Measurements from ENCODE around the gene PRR19. TPM values are rescaled to one million over a fixed set of nuclear protein-coding genes. Genes with fewer than 3 reads are reported as not detected.

Gene PRR19
- total and polyA plus RNA-seq, 10 of the 15 experiments (the other 5 are each of a cell fraction or from before 2014, with no cell fraction given): 0.09 to 1.7 (median 0.73) TPM; not detected in 1

DNA sequence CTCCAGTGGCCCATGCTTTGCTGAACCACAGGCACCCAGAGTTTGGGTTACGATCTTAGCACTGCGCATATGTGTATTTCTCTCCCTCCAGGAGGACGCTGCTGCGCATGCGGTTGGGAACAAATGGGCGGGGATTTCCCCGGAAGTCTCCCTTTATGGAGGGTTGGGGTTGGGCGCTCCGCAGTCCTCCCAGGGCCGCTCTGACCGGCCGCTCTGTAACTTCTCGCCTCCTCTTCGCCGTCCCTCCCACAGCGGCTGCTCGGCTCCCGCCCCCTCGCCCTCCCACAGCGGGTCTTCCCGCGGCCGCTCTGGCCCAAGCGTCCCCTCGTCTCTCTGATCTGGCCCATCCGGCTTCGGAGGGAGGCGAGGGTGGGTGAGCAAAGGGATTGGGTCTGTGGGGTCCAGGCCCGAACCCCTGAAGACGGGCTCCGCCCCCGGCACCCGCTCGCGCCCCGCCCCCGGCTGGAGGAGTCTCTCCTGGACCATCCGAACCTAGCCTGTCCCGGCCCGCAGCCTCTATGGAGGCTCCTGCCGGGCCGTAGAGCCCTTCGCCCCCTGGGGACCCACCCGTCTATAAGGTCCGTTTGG, 23.5 kb downstream of the PRR19 start, which contains the start of gene MEGF8 (continued):
- TF ChIP-seq, protein P1, sequence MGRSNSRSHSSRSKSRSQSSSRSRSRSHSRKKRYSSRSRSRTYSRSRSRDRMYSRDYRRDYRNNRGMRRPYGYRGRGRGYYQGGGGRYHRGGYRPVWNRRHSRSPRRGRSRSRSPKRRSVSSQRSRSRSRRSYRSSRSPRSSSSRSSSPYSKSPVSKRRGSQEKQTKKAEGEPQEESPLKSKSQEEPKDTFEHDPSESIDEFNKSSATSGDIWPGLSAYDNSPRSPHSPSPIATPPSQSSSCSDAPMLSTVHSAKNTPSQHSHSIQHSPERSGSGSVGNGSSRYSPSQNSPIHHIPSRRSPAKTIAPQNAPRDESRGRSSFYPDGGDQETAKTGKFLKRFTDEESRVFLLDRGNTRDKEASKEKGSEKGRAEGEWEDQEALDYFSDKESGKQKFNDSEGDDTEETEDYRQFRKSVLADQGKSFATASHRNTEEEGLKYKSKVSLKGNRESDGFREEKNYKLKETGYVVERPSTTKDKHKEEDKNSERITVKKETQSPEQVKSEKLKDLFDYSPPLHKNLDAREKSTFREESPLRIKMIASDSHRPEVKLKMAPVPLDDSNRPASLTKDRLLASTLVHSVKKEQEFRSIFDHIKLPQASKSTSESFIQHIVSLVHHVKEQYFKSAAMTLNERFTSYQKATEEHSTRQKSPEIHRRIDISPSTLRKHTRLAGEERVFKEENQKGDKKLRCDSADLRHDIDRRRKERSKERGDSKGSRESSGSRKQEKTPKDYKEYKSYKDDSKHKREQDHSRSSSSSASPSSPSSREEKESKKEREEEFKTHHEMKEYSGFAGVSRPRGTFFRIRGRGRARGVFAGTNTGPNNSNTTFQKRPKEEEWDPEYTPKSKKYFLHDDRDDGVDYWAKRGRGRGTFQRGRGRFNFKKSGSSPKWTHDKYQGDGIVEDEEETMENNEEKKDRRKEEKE (IDR thresholded peaks at IDR 0.05): no peak
- TF ChIP-seq PAX5 (IDR thresholded peaks at IDR 0.05; ENCODE audit: borderline replicate concordance, low read depth, low read length) (no peak), RAD51 (IDR thresholded peaks at IDR 0.05) (no peak), ZNF384 (IDR thresholded peaks at IDR 0.05; ENCODE audit: borderline replicate concordance, low read depth, low read length) (no peak), CBFB (IDR thresholded peaks at IDR 0.05; ENCODE audit: low read depth) (peak; percentile 84), MTA3 (IDR thresholded peaks at IDR 0.05; ENCODE audit: borderline replicate concordance, low read length) (no peak), POLR2A (IDR thresholded peaks at IDR 0.05; ENCODE audit: low read depth, low read length) (peak; percentile 85), IRF4 (IDR thresholded peaks at IDR 0.05; ENCODE audit: low read depth, low read length) (no peak), NFYB (IDR thresholded peaks at IDR 0.05; ENCODE audit: insufficient read depth, low read depth, low read length) (no peak), BMI1 (IDR thresholded peaks at IDR 0.05; ENCODE audit: borderline replicate concordance) (no peak), NRF1 (conservative IDR thresholded peaks at IDR 0.05; ENCODE audit: low read depth, low read length) (peak; percentile 97), CHD2 (IDR thresholded peaks at IDR 0.05; ENCODE audit: borderline replicate concordance, low read depth, low read length) (peak; percentile 59; the same call in 1 of the 2 replicates), ZSCAN29 (IDR thresholded peaks at IDR 0.05) (0 out of 2 replicates have a peak, but pooled peaks have one; percentile 47), FOXK2 (IDR thresholded peaks at IDR 0.05) (no peak), SPI1 (IDR thresholded peaks at IDR 0.05; ENCODE audit: borderline replicate concordance, insufficient read depth, low read depth, low read length) (no peak), IKZF1 (conservative IDR thresholded peaks at IDR 0.05) (peak; percentile 73), NFIC (IDR thresholded peaks at IDR 0.05; ENCODE audit: low read depth, low read length) (no peak), RCOR1 (conservative IDR thresholded peaks at IDR 0.05; ENCODE audit: low read depth, low read length) (no peak)
- TF ChIP-seq, protein P2, sequence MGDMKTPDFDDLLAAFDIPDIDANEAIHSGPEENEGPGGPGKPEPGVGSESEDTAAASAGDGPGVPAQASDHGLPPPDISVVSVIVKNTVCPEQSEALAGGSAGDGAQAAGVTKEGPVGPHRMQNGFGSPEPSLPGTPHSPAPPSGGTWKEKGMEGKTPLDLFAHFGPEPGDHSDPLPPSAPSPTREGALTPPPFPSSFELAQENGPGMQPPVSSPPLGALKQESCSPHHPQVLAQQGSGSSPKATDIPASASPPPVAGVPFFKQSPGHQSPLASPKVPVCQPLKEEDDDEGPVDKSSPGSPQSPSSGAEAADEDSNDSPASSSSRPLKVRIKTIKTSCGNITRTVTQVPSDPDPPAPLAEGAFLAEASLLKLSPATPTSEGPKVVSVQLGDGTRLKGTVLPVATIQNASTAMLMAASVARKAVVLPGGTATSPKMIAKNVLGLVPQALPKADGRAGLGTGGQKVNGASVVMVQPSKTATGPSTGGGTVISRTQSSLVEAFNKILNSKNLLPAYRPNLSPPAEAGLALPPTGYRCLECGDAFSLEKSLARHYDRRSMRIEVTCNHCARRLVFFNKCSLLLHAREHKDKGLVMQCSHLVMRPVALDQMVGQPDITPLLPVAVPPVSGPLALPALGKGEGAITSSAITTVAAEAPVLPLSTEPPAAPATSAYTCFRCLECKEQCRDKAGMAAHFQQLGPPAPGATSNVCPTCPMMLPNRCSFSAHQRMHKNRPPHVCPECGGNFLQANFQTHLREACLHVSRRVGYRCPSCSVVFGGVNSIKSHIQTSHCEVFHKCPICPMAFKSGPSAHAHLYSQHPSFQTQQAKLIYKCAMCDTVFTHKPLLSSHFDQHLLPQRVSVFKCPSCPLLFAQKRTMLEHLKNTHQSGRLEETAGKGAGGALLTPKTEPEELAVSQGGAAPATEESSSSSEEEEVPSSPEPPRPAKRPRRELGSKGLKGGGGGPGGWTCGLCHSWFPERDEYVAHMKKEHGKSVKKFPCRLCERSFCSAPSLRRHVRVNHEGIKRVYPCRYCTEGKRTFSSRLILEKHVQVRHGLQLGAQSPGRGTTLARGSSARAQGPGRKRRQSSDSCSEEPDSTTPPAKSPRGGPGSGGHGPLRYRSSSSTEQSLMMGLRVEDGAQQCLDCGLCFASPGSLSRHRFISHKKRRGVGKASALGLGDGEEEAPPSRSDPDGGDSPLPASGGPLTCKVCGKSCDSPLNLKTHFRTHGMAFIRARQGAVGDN (IDR thresholded peaks at IDR 0.05): no peak
- TF ChIP-seq, protein P3, sequence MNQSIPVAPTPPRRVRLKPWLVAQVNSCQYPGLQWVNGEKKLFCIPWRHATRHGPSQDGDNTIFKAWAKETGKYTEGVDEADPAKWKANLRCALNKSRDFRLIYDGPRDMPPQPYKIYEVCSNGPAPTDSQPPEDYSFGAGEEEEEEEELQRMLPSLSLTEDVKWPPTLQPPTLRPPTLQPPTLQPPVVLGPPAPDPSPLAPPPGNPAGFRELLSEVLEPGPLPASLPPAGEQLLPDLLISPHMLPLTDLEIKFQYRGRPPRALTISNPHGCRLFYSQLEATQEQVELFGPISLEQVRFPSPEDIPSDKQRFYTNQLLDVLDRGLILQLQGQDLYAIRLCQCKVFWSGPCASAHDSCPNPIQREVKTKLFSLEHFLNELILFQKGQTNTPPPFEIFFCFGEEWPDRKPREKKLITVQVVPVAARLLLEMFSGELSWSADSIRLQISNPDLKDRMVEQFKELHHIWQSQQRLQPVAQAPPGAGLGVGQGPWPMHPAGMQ (IDR thresholded peaks at IDR 0.05; ENCODE audit: borderline replicate concordance): no peak

All from GM12878 (cell line).